Body of pancreas (tissue), 4 donors: Measurements from ENCODE around the gene CDKN2D.

ENCODE experiments used
- POLR2A ChIP-seq, 3 donors: fragments of 450-650 bp; IDR thresholded peaks; one replicate each; pipeline ENCODE4 v1.6.1; 2016; ENCODE audit warnings: antibody characterized with exemption in 3 of 3, mild to moderate bottlenecking in 2 of 3
- TF ChIP-seq, protein P1 (sequence below), 7 experiments: fragments of 450-650 bp in 4 of 7; fragments of 200-600 bp in 3 of 7; sonication (generic) in 3 of 7; IDR thresholded peaks; one replicate each; pipeline ENCODE4 v1.5.1; 2016 to 2019; ENCODE audit warnings: antibody characterized with exemption in 7 of 7

DNA sequence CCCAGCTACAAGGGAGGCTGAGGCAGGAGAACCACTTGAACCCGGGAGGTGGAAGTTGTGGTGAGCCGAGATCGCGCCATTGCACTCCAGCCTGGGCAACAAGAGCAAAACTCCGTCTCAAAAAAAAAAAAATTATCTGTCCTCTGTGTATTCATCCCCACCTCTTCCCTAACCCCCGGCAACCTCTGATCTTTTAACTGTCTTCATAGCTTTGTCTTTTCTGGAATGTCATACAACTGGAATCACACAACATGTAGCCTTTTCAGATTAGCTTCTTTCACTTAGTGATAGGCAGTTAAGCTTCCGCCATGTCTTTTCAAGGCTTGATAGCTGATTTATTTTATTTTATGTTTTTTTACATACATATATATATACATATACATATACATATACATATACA lies 43.1 kb downstream of the CDKN2D start:
- TF ChIP-seq, protein P1, sequence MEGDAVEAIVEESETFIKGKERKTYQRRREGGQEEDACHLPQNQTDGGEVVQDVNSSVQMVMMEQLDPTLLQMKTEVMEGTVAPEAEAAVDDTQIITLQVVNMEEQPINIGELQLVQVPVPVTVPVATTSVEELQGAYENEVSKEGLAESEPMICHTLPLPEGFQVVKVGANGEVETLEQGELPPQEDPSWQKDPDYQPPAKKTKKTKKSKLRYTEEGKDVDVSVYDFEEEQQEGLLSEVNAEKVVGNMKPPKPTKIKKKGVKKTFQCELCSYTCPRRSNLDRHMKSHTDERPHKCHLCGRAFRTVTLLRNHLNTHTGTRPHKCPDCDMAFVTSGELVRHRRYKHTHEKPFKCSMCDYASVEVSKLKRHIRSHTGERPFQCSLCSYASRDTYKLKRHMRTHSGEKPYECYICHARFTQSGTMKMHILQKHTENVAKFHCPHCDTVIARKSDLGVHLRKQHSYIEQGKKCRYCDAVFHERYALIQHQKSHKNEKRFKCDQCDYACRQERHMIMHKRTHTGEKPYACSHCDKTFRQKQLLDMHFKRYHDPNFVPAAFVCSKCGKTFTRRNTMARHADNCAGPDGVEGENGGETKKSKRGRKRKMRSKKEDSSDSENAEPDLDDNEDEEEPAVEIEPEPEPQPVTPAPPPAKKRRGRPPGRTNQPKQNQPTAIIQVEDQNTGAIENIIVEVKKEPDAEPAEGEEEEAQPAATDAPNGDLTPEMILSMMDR (IDR thresholded peaks at IDR 0.05): no peak
- TF ChIP-seq POLR2A (IDR thresholded peaks at IDR 0.05): no peak
